HepG2 (cell line): ENCODE data around the gene NXPH1. TPM values are rescaled to one million over a fixed set of nuclear protein-coding genes. Genes with fewer than 3 reads are reported as not detected.

Experiments
- CCAR2 ChIP-seq: fragments of 200-400 bp; formaldehyde crosslinking; optimal IDR thresholded peaks from 2 replicates; pipeline ENCODE3; 2018; ENCODE audit warnings: low read depth, mild to moderate bottlenecking, low read length, moderate library complexity
- CHCHD3 ChIP-seq: sonication (generic); formaldehyde crosslinking; IDR thresholded peaks from 2 replicates; pipeline ENCODE4 v1.8.0; 2022; ENCODE audit warnings: mild to moderate bottlenecking, missing genetic modification reagents, moderate library complexity
- EHMT2 ChIP-seq: fragments of 200-600 bp; sonication (generic); IDR thresholded peaks from 2 replicates; pipeline ENCODE4 v1.7.0; 2017; ENCODE audit warnings: antibody characterized with exemption, low read depth, low read length, borderline replicate concordance
- GZF1 ChIP-seq: sonication (generic); formaldehyde crosslinking; IDR thresholded peaks from 2 replicates; pipeline ENCODE4 v1.5.1; 2020; ENCODE audit warnings: mild to moderate bottlenecking, missing genetic modification reagents
- HIVEP1 ChIP-seq: sonication (generic); formaldehyde crosslinking; IDR thresholded peaks from 2 replicates; pipeline ENCODE4 v1.4.0; 2020; ENCODE audit warnings: mild to moderate bottlenecking, missing genetic modification reagents
- HNF4G ChIP-seq, 2 experiments: sonication (generic) in 1 of 2; formaldehyde crosslinking in 1 of 2; IDR thresholded peaks; 2 replicates each; pipeline versions ENCODE4 v1.4.0 to v1.6.1; 2011 to 2020; ENCODE audit warnings: borderline replicate concordance in 2 of 2, low read depth in 2 of 2, mild to moderate bottlenecking in 2 of 2, low read length in 1 of 2, missing genetic modification reagents in 1 of 2, moderate library complexity in 1 of 2
- HNRNPUL1 ChIP-seq: fragments of 200-400 bp; formaldehyde crosslinking; IDR thresholded peaks from 2 replicates; pipeline ENCODE4 v1.6.1; 2017; ENCODE audit warnings: low read depth, mild to moderate bottlenecking, low read length, moderate library complexity
- IRF1 ChIP-seq: sonication (generic); formaldehyde crosslinking; IDR thresholded peaks from 2 replicates; pipeline ENCODE4 v1.4.0; 2020; ENCODE audit warnings: low read depth, mild to moderate bottlenecking, missing genetic modification reagents
- MIER2 ChIP-seq: IDR thresholded peaks from 2 replicates; pipeline ENCODE4 v1.6.1; 2016; ENCODE audit warnings: missing biosample characterization, missing genetic modification reagents
- MXD3 ChIP-seq: IDR thresholded peaks from 2 replicates; pipeline ENCODE4 v1.6.1; 2016; ENCODE audit warnings: mild to moderate bottlenecking, missing biosample characterization, missing genetic modification reagents
- PBX3 ChIP-seq: sonication (generic); formaldehyde crosslinking; IDR thresholded peaks from 2 replicates; pipeline ENCODE4 v1.8.1; 2023; ENCODE audit warnings: missing genetic modification reagents, inconsistent platforms, borderline replicate concordance
- SNRNP70 ChIP-seq: fragments of 200-400 bp; formaldehyde crosslinking; IDR thresholded peaks from 2 replicates; pipeline ENCODE4 v1.6.1; 2017; ENCODE audit warnings: mild to moderate bottlenecking, low read depth, low read length, moderate library complexity
- SRSF4 ChIP-seq: fragments of 200-400 bp; formaldehyde crosslinking; IDR thresholded peaks from one replicate; pipeline ENCODE4 v1.6.1; 2018; ENCODE audit warnings: mild to moderate bottlenecking, low read depth, low read length, moderate library complexity; ENCODE audit not compliant: poor library complexity, severe bottlenecking
- UBTF ChIP-seq: sonication (generic); formaldehyde crosslinking; IDR thresholded peaks from 2 replicates; pipeline ENCODE4 v1.4.0; 2020; ENCODE audit warnings: mild to moderate bottlenecking, missing genetic modification reagents
- YY1 ChIP-seq: IDR thresholded peaks from 2 replicates; pipeline ENCODE4 v1.6.1; 2011; ENCODE audit warnings: low read length, low read depth, moderate library complexity, mild to moderate bottlenecking; ENCODE audit not compliant: insufficient read depth, insufficient replicate concordance
- ZBTB42 ChIP-seq: sonication (generic); formaldehyde crosslinking; IDR thresholded peaks from 2 replicates; pipeline ENCODE4 v1.5.0; 2020; ENCODE audit warnings: mild to moderate bottlenecking, missing genetic modification reagents
- ZFP82 ChIP-seq: sonication (generic); formaldehyde crosslinking; IDR thresholded peaks from 2 replicates; pipeline ENCODE4 v1.5.1; 2020; ENCODE audit warnings: mild to moderate bottlenecking, missing genetic modification reagents, borderline replicate concordance
- ZKSCAN8 ChIP-seq: IDR thresholded peaks from 2 replicates; pipeline ENCODE4 v1.6.1; 2016; ENCODE audit warnings: borderline replicate concordance, missing genetic modification reagents, missing compliant biosample characterization
- ZNF362 ChIP-seq: sonication (generic); formaldehyde crosslinking; IDR thresholded peaks from 2 replicates; pipeline ENCODE4 v1.4.0; 2020; ENCODE audit warnings: missing genetic modification reagents, mild to moderate bottlenecking, borderline replicate concordance
- ZNF432 ChIP-seq: sonication (generic); formaldehyde crosslinking; IDR thresholded peaks from 2 replicates; pipeline ENCODE4 v1.5.0; 2020; ENCODE audit warnings: missing genetic modification reagents, mild to moderate bottlenecking, borderline replicate concordance
- ZNF580 ChIP-seq: IDR thresholded peaks from 2 replicates; pipeline ENCODE4 v1.6.1; 2016; ENCODE audit warnings: low read depth, borderline replicate concordance
- ZNF713 ChIP-seq: sonication (generic); formaldehyde crosslinking; IDR thresholded peaks from 2 replicates; pipeline ENCODE4 v1.4.0; 2020; ENCODE audit warnings: mild to moderate bottlenecking, missing genetic modification reagents
- polyA plus RNA-seq, 8 experiments: library from polyadenylated mRNA; depleted of rRNA in 3 of 8; stranded (reverse) in 7 of 8; unstranded in 1 of 8; fragments of >200 nt; fragmentation: Illumina TruSeq in 4 of 8; extraction: Trizol in 4 of 8; gene quantifications; 2 replicates each; pipeline versions ENCODE4 v1.2.1 to v1.2.3, GENCODE V29; 2011 to 2016; ENCODE audit warnings: low read depth in 4 of 8, missing spikeins in 1 of 8, mixed read lengths in 1 of 8; ENCODE audit not compliant: insufficient read depth in 1 of 8
- total RNA-seq, 5 experiments: library from RNA; depleted of rRNA; stranded (reverse); fragments of >200 nt; fragmentation: Illumina TruSeq; extraction: Trizol; gene quantifications; 2 replicates each; pipeline ENCODE4 v1.2.3, GENCODE V29; 2016; ENCODE audit warnings: low read depth in 1 of 5

Gene NXPH1
- total and polyA plus RNA-seq, 2 of the 13 experiments (the other 11 are each of a cell fraction or from before 2014, with no cell fraction given) = not detected

GRCh38 chr7:8433477-8434289 lies at the start of gene NXPH1 (continued):
- no peak for TF ChIP-seq ZKSCAN8 (CRISPR knock-in tag)
- no peak for TF ChIP-seq YY1
- no peak for TF ChIP-seq ZNF432 (CRISPR knock-in tag)
- 0 out of 2 replicates have a peak, but pooled peaks have one; percentile 33 for TF ChIP-seq EHMT2
- TF ChIP-seq MIER2 (CRISPR knock-in tag) = peak; percentile 92
- no peak; the same call in 1 of the 2 replicates for TF ChIP-seq UBTF (CRISPR knock-in tag)
- TF ChIP-seq ZNF580 (CRISPR knock-in tag) = 0 out of 2 replicates have a peak, but pooled peaks have one; percentile 38
- no peak for TF ChIP-seq SNRNP70
- TF ChIP-seq HNRNPUL1 = no peak
- no peak for TF ChIP-seq CHCHD3 (CRISPR knock-in tag)
- no peak for TF ChIP-seq IRF1 (CRISPR knock-in tag)
- peak; percentile 52; the same call in 1 of the 2 replicates for TF ChIP-seq HNF4G (IDR thresholded peaks at IDR 0.05; ENCODE audit: borderline replicate concordance, low read depth, low read length)
- TF ChIP-seq HNF4G (CRISPR knock-in tag; IDR thresholded peaks at IDR 0.05; ENCODE audit: borderline replicate concordance, low read depth) = no peak
- no peak for TF ChIP-seq ZNF713
- no peak for TF ChIP-seq GZF1
- TF ChIP-seq ZBTB42 (CRISPR knock-in tag) = no peak
- peak; percentile 26; the same call in 1 of the 2 replicates for TF ChIP-seq MXD3 (CRISPR knock-in tag)
- no peak for TF ChIP-seq SRSF4
- no peak for TF ChIP-seq ZNF362
- TF ChIP-seq CCAR2 = no peak
- TF ChIP-seq PBX3 = no peak
- no peak for TF ChIP-seq ZFP82 (CRISPR knock-in tag)
- TF ChIP-seq HIVEP1 = no peak
